ENCODE data around the gene RCOR2.
"Not testable (repeated sequence)": the region's sequence is repeated elsewhere in the genome, so short reads cannot be mapped to it uniquely, and the experiment has no call there.

The RCOR2 gene

GRCh38 chr11:63876616-63877015, 40.3 kb downstream of the RCOR2 start:
- no peak for DNase-seq

- DNase-seq, result no peak
Measured at GRCh38 chr11:63875506-63876065, 41.4 kb downstream of the RCOR2 start.

GRCh38 chr11:63874511-63874910, 42.5 kb downstream of the RCOR2 start:
- no peak for DNase-seq

- no peak for DNase-seq
Measured at GRCh38 chr11:63873311-63873710, 43.7 kb downstream of the RCOR2 start.

- DNase-seq, result no peak
Measured at GRCh38 chr11:63872800-63873197, 44.2 kb downstream of the RCOR2 start.

GRCh38 chr11:63871962-63872799, 44.8 kb downstream of the RCOR2 start:
- no peak for DNase-seq

- no peak for DNase-seq
Measured at GRCh38 chr11:63870351-63871140, 46.4 kb downstream of the RCOR2 start.

GRCh38 chr11:63869683-63870082, 47.3 kb downstream of the RCOR2 start:
- peak in 2 of 4 experiments; percentile 4 to 6 for DNase-seq

- DNase-seq, result no peak
Measured at GRCh38 chr11:63869171-63869591, 47.8 kb downstream of the RCOR2 start.

GRCh38 chr11:63868399-63869064, 48.4 kb downstream of the RCOR2 start:
- DNase-seq, result no peak

- DNase-seq, result no peak
Measured at GRCh38 chr11:63867511-63867910, 49.5 kb downstream of the RCOR2 start.

- DNase-seq, result peak; percentile 10 to 60 (median 26)
Measured at GRCh38 chr11:63866211-63866610, 50.8 kb downstream of the RCOR2 start.

GRCh38 chr11:63863620-63864019, 53.3 kb downstream of the RCOR2 start:
- DNase-seq, result not testable (repeated sequence)

GRCh38 chr11:63862923-63863322, 54.0 kb downstream of the RCOR2 start:
- no peak for DNase-seq

Measured in activated naive CD4-positive, alpha-beta T cell (primary cell).